Measurements from ENCODE around the gene MGAT5B. TPM values are rescaled to one million over a fixed set of nuclear protein-coding genes. Genes with fewer than 3 reads are reported as not detected.

The MGAT5B gene
- total RNA-seq, 1 donor from 2014 or later: 1.4 TPM

GRCh38 chr17:76902476-76902875, 34.3 kb downstream of the MGAT5B start:
- DNase-seq (ENCODE audit: low read depth, low spot score): no peak

DNA sequence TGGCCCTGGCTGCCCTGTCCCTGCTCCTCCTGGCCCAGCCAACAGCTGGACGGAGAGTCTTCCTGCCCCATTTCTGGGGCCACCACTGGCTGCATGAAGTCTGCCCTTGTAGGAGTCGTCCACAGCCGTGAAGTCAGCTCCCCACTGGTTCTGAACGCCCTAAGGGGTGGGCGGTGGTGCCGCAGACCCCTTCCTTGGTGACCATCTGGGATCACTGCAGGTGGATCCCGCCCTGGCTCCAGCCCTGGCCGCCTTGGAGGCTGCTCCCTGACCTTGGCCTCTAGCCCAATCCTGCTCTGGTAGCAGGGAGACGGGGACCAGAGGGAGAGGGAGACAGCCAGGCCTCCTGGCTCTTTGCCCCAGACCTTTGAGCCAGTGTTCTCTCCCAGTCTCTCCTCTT, 35.4 kb downstream of the MGAT5B start:
- no peak for DNase-seq (ENCODE audit: low read depth, low spot score)

DNA sequence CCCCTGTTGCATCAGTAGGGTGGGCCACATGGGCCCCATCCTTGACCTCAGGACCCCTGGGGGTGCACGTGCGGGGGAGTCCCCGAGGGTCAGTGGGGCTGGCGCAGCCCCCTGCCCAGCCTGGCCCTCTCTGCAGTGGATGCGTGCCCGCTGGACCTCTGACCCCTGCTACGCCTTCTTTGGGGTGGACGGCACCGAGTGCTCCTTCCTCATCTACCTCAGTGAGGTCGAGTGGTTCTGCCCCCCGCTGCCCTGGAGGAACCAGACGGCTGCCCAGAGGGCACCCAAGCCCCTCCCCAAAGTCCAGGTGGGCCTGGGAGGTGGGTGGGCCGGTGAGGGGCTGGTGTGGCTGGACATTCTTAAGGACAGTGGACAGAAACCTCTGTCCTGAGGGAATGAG, 35.9 kb downstream of the MGAT5B start:
- DNase-seq (ENCODE audit: low read depth, low spot score): no peak

DNA sequence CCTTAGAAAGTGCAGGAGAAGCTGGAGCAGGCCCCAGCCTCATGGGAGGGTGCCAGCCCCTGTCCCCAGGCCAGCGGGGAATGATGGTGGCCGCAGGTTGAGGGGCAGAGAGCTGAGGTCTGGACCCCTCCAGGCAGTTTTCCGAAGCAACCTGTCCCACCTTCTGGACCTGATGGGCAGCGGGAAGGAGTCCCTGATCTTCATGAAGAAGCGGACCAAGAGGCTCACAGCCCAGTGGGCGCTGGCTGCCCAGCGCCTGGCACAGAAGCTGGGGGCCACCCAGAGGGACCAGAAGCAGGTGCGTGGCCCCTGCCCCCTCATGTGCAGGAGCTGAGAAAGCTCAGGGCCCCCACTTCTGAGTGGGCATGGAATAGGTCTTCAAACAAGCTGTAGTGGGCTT, 36.8 kb downstream of the MGAT5B start:
- no peak for DNase-seq (ENCODE audit: low read depth, low spot score)

GRCh38 chr17:76905836-76906235, 37.6 kb downstream of the MGAT5B start:
- no peak for DNase-seq (ENCODE audit: low read depth, low spot score)

DNA sequence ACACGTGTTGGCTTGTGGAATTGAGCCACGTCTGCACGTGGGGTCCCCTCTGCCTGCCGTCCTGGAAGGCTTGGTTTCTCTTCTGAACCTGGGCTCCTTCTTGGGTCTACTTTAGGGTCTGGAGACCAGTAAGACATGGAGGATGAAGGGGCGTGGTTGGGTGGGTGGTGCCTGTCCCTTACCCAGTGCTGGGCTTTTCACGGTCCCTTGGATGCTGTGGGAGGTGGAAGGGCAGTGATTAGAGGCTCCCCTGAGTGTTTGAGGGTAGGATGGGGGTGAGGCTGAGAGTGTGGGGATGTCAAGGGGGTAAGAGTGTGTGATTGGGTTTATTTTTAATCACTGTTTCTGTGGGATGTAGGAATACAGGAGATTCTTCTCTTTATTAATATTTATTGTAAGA, 38.3 kb downstream of the MGAT5B start:
- no peak for DNase-seq (ENCODE audit: low read depth, low spot score)

GRCh38 chr17:76907352-76907751, 39.1 kb downstream of the MGAT5B start:
- no peak for DNase-seq (ENCODE audit: low read depth, low spot score)

GRCh38 chr17:76909971-76910760, 42.0 kb downstream of the MGAT5B start:
- DNase-seq (ENCODE audit: low read depth, low spot score): no peak

DNA sequence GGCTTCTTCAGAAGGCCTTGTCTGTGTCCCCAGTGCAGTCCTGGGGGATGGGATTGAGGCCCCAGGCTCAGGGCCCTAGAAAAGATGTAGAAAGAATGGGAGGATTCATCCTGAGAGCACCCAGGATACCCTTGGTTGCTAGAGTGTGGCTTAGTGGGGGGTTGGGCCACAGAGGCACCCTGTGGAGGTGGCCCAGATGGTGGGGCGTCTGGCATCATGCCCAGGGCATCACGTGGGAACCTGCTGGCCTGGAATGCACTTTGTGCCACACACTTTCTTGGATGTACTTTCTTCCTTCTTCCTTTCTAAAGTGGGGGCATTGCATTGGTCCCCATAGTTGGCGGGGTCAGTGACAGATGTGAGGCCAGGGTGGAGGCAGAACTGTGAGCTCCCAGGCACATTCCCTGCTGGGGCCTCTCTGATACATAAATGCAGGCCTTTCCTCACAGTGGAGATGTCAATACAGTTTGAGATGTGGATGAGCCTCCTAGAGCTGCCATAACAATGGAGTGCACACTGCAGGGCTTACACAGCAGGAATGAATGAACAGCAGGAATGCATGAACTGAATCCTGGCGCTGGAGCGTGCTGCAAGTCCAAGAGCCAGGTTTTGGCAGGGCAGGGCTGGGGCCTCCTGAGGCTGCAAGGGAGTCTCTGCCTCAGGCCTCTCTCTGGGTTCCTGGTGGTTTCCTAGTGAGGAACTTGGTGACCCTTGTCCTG, 43.3 kb downstream of the MGAT5B start:
- no peak for DNase-seq (ENCODE audit: low read depth, low spot score)

DNA sequence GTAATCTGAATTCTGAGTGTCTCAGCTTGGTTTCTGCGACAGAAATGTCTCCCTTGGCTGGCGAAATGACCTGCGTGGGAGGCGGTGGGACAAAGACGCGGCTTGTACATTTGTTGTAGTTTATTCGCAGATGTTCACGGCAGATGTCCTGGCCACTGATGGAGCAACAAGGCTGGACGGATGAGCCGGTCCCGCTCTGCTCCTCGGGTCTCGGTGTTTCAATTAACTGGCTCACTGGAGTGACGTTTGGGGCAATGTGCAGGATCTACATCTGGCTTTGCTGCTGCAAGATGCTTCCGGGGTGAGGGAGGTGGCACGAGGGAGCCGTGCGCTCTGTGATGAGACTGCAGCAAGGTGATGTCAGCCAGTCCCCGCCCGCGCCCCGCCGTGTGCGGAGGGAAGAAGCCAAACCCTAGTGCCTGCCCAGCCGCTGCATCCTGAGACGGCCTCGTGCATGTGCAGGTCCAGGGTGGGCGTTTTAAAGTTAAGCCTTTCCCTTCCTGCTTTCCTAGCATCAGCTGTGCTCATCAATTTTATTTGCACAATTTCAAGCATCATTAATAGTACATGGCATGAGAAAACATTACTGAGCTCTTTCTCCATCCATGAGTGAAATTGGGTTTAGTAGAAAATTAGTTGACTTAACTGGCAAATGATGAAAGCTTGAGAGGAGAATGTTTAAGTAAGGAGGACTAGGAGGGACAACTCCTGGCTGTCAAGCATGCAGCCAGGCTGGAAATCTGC, 44.4 kb downstream of the MGAT5B start:
- no peak for DNase-seq (ENCODE audit: low read depth, low spot score)

GRCh38 chr17:76914937-76915336, 46.7 kb downstream of the MGAT5B start:
- DNase-seq (ENCODE audit: low read depth, low spot score): no peak

GRCh38 chr17:76915840-76916510, 47.8 kb downstream of the MGAT5B start:
- DNase-seq (ENCODE audit: low read depth, low spot score): no peak

- DNase-seq (ENCODE audit: low read depth, low spot score): no peak
Measured at GRCh38 chr17:76917829-76918228, 49.6 kb downstream of the MGAT5B start.

DNA sequence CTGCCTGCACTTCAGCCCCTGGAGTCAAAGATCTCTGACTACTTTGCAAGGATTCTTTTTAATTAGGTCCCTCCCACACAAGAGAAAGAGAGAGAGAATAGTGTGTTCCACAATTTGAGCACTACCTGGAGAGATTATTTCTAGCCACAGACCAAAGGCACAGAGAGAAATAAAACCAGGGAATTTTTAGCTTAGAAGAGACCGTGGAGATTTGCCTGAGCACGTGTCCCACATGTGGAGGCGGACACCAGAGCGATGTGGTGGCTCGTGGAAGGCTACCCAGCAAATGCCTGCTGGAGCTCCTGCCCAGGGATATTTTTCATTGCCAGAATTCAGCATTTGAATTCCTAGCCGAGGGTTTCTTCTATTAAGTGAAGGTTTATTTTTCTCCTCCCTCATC, 50.6 kb downstream of the MGAT5B start:
- DNase-seq (ENCODE audit: low read depth, low spot score): no peak

DNA sequence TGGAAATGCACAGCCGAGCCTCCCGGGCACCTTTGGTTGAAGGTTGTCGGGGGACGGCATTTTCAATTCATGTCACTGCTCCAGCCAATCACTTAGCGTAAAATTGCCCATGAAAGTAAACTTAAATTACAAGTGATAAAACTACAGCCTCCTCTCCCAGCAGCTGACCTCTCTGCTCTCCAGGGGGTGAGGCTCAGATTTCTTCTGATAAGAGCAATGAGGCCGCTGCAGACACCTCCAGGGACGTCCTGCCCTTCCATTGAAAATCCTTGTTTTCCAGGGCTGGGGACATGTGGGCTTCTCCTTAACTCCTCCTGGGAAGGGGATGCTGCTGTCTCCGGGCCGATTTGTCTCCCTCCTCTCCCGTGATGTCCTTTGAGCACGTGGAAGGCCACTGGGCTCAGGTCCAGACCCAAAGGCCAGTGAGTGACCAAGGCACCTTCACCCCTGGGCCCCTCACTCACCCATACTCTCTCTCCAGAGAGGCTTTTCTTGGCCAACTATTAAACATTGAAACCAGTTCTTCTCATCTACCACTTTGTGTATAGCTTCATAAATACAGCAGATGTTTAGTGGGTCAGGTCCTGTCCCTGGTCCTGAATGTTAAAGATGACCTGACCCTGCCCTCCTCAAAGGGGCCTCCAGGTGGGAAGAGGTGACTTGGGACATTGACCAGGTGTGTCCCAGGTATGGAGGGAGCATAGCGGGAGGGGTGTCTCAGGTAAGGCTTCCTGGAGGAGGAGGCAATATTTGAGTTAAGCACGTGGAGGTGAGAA, 52.3 kb downstream of the MGAT5B start:
- DNase-seq (ENCODE audit: low read depth, low spot score): no peak

GRCh38 chr17:76921340-76922036, 53.3 kb downstream of the MGAT5B start:
- no peak for DNase-seq (ENCODE audit: low read depth, low spot score)

DNA sequence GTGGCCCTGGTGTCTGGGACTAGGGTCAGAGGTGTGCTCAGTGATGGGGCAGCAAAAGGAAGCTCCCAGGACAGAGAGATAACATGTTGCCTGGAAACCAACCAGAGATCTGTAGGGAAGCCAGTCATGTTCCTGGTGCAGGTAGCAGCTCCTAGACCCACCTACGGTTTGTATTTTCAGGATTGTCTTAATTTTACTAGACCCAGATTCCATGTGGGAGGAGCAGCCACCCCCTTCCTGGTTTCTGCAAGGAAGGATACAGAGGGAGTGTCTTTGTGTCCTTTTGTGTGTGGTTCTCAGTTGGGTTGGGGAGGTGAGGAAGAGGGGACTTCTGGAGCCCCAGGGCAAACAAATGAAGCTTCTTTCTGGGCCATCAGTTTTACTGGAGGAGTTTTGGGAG, 53.9 kb downstream of the MGAT5B start:
- no peak for DNase-seq (ENCODE audit: low read depth, low spot score)

- DNase-seq (ENCODE audit: low read depth, low spot score): no peak
Measured at GRCh38 chr17:76922967-76923366, 54.8 kb downstream of the MGAT5B start.

GRCh38 chr17:76923491-76923890, 55.3 kb downstream of the MGAT5B start:
- no peak for DNase-seq (ENCODE audit: low read depth, low spot score)
